KG1 (cell line): Measurements from ENCODE around the gene RFTN2.
"Not testable (repeated sequence)": the region's sequence is repeated elsewhere in the genome, so short reads cannot be mapped to it uniquely, and the experiment has no call there.

Experiments used
- DNase-seq: peaks from one replicate; lab custom pipeline; 2025; lab: John Stamatoyannopoulos, UW

Gene RFTN2, protein sequence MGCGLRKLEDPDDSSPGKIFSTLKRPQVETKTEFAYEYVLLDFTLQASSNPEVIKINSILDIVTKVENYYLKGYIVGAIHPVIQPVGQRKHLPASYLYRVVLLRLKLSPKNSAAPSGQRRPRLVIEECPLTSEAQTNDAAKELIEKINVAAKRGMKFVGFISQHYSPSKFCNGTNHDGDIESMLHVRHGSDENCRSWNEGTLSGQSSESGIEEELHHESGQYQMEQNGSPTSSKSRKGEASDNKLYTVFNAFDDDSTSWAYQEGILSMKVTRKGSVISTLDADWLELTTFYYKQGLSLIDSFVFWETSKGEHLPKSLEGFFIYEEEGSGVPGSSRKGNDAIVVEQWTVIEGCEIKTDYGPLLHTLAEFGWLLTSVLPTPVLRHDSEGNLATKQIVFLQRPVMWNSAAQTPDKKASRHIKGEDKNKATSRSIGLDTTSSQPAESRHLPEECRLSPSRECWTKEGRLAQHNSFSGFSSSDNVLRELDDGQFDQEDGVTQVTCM

DNA sequence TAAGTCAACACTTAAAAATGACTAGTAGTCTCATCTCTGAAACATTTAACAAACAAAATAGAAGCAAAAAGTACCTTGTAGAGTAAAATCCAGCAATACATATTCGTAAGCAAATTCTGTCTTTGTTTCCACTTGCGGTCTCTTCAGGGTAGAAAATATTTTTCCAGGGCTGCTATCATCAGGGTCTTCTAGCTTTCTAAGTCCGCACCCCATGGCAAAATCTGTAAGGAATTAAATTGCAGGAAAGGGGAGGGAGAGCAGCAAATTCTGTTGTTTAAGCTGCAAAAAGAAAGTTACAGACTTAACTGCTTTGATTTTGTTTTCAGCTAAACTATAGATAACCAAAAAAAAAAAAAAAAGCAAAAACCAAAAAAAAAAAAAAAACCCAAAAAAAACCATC, at the start of gene RFTN2:
TSS of gene RFTN2 (minus strand) at position 342 of the 400 bp plus-strand sequence. CDS start at position 213, 129 bp downstream.
- DNase-seq, result no peak

GRCh38 chr2:197717863-197718262, 42.5 kb upstream of the RFTN2 start:
- no peak for DNase-seq

DNA sequence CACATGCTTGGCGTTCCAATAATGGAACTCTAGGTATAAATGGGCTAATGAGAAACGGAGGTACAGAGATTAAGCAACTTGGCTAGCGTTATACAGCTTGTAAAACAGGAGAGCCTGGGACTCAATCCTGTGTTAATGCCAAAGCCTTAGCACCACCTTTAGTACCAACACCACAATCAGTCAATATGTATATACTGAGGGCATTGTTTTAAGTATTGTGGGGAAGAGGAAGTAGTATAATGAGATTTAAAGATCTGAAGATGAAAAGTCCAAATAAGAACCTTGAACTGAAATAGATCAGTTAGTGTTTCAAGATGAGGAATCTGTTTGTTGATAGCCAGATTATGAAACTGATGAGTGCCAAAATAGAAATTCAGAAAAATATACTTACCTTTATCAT, 37.9 kb upstream of the RFTN2 start:
- no peak for DNase-seq

DNA sequence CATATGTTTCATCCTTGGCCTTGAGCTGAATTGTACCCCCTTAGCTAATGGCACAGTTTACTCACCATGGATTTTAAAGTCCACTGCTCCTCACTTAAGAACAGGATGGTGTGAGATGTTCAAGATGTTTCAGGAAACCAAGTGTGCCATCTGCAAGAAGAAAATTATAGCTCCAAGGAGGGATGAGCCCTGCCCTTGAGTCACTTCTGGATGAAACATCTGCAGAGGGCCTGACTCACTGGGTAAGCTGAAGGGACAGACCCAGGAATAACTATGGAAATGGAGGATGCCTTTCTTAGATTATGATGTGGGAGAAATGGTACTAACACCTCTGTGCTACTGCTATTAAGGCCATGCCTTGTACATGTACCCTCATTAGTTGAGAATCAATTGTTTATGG, 36.2 kb upstream of the RFTN2 start:
- DNase-seq, result no peak

DNA sequence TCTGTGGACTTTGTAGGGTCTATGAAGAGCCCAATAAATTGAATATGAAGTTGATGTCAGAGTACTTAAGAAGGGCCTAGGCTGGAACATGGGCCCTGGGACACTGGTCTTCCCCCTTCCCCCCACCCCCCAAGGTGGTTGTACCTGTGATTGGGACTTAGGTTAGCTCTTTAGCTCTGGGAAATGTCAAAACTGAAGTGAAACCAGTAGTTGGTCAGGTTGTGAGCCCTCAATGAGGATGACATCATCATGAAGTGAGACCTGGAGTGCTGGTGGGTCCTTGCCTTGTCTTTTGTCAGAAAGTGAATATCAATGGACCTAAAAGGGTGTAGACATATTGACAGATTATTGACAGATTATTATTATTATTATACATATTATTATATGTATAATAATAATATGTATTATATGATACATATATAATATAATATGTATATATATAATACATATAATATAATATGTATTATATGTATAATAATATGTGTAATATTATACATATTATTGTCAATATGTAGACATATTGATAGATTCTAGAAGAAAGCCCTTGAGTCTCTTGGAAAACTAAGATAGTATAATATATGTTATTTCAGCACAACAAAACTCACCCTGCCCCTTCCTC, 35.1 kb upstream of the RFTN2 start:
- DNase-seq, result no peak

DNA sequence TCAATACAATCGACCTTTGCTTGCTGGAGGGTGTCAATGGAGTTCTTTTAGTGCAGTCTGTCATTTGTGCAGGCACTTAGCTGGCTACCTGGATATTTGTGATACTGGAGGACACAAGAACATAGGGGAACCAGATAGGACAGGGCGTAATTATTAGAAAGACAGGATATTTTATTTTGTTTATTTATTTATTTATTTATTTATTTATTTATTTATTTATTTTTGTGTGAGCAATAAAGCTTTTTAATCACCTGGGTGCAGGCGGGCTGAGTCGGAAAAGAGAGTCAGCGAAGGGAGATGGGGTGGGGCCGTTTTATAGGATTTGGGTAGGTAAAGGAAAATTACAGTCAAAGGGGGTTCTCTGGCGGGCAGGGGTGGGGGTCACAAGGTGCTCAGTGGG, 33.8 kb upstream of the RFTN2 start:
- not testable (repeated sequence) for DNase-seq

GRCh38 chr2:197708331-197708730, 32.9 kb upstream of the RFTN2 start:
- no peak for DNase-seq

DNA sequence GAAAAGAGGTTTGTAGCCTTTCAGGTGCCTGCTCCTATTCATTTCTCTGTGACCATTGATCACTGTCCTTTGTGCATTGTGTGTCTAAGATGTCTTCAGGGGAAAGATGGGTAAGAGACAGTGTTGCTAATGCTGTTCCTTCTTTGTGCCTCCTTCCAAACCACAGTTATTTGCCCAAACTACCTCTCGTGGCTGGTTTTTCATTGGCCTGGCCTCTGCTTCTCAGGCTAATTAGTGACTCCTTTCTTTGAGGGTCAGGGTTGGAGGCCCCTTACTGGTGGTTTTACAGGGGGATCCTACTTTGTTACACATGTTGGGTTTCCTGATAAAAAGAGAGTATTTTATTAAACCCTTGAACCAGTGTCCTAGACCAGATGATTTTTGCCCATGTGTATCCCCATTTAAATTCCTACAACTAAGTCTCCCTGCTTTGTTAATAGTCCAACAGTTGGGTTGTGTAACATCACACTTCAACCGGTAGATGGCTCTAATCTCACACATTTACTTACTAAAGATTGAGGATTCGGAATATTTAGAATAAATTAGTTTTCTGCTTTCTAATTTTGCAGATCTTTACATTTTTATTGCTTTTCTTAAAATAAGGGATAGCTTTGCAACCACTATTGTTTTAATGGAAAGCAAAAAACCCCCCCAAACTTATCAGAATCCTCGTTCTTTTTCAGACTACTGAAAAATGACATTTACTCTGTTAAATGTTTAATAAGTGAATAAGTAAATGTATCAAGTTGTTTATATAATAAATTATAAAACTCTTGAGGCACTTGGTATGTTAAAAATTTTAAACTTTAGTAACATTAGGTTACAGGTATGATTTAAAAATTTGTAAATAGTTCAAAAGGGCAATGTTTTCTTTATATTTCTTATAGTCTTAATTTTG, 32.2 kb upstream of the RFTN2 start:
- peak; percentile 86 for DNase-seq

GRCh38 chr2:197706839-197707207, 31.4 kb upstream of the RFTN2 start:
- no peak for DNase-seq

DNA sequence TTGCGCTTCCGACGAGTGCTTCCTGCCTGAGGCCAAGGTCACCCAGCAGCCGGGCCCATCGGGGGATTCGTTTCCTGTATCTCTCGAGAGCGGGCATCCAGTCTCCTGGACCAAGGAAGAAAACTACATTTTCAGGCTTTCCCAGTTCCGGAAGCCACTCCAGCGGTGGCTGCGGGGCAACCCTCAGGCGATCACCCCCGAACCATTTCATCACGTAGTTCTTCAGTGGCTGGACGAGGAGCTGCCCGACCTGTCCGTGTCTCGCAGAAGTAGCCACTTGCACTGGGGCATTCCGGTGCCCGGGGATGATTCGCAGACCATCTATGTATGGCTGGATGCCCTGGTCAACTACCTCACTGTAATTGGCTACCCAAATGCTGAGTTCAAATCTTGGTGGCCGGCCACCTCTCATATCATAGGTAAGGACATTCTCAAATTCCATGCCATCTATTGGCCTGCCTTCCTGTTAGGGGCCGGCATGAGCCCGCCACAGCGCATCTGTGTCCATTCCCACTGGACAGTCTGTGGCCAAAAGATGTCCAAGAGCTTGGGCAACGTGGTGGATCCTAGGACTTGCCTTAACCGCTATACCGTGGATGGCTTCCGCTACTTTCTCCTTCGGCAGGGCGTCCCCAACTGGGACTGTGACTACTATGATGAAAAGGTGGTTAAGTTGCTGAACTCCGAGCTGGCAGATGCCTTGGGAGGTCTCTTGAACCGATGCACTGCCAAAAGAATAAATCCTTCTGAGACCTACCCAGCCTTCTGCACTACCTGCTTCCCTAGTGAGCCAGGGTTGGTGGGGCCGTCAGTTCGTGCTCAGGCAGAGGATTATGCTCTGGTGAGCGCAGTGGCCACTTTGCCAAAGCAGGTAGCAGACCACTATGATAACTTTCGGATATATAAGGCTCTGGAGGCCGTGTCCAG, 30.8 kb upstream of the RFTN2 start:
- DNase-seq, result no peak

GRCh38 chr2:197705121-197705911, 29.9 kb upstream of the RFTN2 start, which contains the start of gene MARS2:
TSS of gene MARS2 (plus strand) at chr2:197705369. CDS start at chr2:197705406, 37 bp downstream.
- peak; percentile 87 for DNase-seq

- DNase-seq, result peak; percentile 80
Observed at GRCh38 chr2:197704434-197705120, 29.2 kb upstream of the RFTN2 start.

DNA sequence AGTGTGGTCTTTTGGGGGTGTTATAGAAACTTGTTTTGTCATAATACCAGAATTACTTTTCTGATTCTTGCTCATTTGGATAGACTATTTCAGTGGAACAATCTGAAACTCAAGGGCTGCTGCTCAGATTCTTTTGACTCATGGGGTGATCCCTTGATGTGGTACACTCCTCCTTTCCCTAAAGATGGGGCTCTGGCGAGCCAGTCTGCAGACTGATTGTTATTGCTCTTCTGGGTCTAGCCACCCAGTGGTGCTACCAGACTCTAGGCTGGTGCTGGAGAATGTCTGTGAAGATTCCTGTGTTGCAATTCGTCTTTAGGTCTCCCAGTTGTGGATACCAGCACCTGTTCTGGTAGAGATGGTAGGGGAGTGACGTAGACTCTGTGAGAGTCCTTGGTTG, 25.6 kb upstream of the RFTN2 start:
- DNase-seq, result no peak

DNA sequence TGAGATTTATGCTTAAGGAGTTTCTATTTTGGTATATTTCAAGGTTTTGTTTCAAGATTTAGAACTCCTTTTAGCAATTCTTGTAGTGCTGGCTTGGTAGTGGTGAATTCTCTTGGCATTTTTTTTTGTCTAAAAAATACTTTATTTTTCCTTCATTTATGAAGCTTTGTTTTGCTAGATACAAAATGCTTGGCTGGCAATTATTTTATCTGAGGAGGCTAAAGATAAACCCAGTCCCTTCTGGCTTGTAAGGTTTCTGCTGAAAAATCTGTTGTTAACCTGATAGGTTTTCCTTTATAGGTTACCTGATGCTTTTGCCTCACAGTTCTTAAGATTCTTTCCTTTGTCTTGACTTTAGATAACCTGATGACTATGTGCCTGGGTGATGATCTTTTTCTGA, 24.3 kb upstream of the RFTN2 start:
- DNase-seq, result not testable (repeated sequence)

DNA sequence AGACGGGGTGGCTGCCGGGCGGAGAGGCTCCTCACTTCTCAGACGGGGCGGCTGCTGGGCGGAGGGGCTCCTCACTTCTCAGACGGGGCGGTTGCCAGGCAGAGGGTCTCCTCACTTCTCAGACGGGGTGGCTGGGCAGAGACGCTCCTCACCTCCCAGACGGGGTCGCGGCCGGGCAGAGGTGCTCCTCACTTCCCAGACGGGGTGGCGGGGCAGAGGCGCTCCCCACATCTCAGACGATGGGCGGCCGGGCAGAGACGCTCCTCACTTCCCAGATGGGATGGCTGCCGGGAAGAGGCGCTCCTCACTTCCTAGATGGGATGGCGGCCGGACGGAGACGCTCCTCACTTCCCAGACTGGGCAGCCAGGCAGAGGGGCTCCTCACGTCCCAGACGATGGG, 21.2 kb upstream of the RFTN2 start:
- not testable (repeated sequence) for DNase-seq

- not testable (repeated sequence) for DNase-seq
Observed at GRCh38 chr2:197695971-197696370, 20.6 kb upstream of the RFTN2 start.

GRCh38 chr2:197695206-197695605, 19.8 kb upstream of the RFTN2 start:
- DNase-seq, result not testable (repeated sequence)

DNA sequence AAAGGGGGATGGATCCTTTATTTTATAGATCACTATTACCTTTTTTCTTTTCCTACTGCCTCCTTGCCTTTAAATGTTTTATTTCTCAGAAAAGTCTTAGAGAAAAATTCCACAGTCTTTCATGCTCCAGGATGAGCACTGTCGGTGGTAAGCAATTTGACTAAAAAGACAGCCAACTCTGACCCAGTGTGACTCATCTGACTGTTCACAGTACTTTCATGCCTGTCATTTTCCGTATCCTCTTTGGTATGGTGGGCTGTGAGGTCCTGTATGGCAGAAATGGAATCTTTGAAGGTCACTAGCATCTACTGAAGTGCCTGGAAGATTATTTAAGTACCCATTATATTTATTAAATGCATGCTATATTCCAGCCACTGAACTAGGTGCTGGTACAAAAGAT, 2.1 kb upstream of the RFTN2 start:
- DNase-seq, result no peak

DNA sequence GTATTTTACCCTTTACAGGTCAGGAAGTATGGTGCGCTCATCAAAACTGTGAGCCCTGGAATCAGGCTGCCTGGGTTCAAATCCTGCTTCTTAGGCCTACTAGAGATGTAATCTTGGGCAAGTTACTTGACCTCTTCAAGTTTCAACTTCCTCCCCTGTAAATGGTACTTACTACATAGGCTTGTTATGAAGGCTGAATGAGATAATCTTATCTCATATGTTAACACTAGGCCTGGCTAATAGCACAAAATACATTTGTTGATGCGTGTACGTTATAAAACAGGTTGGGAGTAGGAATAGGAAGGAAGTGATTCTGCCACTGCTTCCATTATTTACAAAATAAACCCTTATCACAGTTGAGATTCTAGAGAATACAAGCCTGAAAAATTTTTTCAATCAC, 1.7 kb upstream of the RFTN2 start:
- no peak for DNase-seq

GRCh38 chr2:197675711-197676188, 363 bp upstream of the RFTN2 start:
- no peak for DNase-seq
